ENCODE measurements around the gene PDE6B.

Gene PDE6B

GRCh38 chr4:622071-622995, 3.0 kb upstream of the PDE6B start:
- no peak for DNase-seq (ENCODE audit: low read depth in 1 of 2, low spot score in 1 of 2)

- no peak for DNase-seq (ENCODE audit: low read depth in 1 of 2, low spot score in 1 of 2)
These were observed 2.1 kb upstream of the PDE6B start for GRCh38 chr4:622996-623913.

- DNase-seq (ENCODE audit: low read depth in 1 of 2, low spot score in 1 of 2): no peak
These were observed 1.3 kb upstream of the PDE6B start for GRCh38 chr4:623914-624566.

- DNase-seq (ENCODE audit: low read depth in 1 of 2, low spot score in 1 of 2): no peak
These were observed 323 bp downstream of the PDE6B start for GRCh38 chr4:625631-626161.

- DNase-seq (ENCODE audit: low read depth in 1 of 2, low spot score in 1 of 2): no peak
These were observed 1.1 kb downstream of the PDE6B start for GRCh38 chr4:626201-627091.

- no peak for DNase-seq (ENCODE audit: low read depth in 1 of 2, low spot score in 1 of 2)
These were observed 2.2 kb downstream of the PDE6B start for GRCh38 chr4:627347-628125.

GRCh38 chr4:628311-628741, 3.0 kb downstream of the PDE6B start:
- DNase-seq (ENCODE audit: low read depth in 1 of 2, low spot score in 1 of 2): no peak

- DNase-seq (ENCODE audit: low read depth in 1 of 2, low spot score in 1 of 2): no peak
These were observed 3.7 kb downstream of the PDE6B start for GRCh38 chr4:628821-629635.

GRCh38 chr4:629636-629914, 4.2 kb downstream of the PDE6B start:
- no peak for DNase-seq (ENCODE audit: low read depth in 1 of 2, low spot score in 1 of 2)

GRCh38 chr4:629915-630641, 4.7 kb downstream of the PDE6B start:
- no peak for DNase-seq (ENCODE audit: low read depth in 1 of 2, low spot score in 1 of 2)

GRCh38 chr4:630656-631055, 5.3 kb downstream of the PDE6B start:
- DNase-seq (ENCODE audit: low read depth in 1 of 2, low spot score in 1 of 2): no peak

- DNase-seq (ENCODE audit: low read depth in 1 of 2, low spot score in 1 of 2): no peak
These were observed 6.9 kb downstream of the PDE6B start for GRCh38 chr4:632196-632790.

GRCh38 chr4:632926-633325, 7.6 kb downstream of the PDE6B start:
- no peak for DNase-seq (ENCODE audit: low read depth in 1 of 2, low spot score in 1 of 2)

- DNase-seq (ENCODE audit: low read depth in 1 of 2, low spot score in 1 of 2): no peak
These were observed 8.0 kb downstream of the PDE6B start for GRCh38 chr4:633406-633805.

- no peak for DNase-seq (ENCODE audit: low read depth in 1 of 2, low spot score in 1 of 2)
These were observed 8.7 kb downstream of the PDE6B start for GRCh38 chr4:633976-634598.

GRCh38 chr4:634599-634985, 9.2 kb downstream of the PDE6B start:
- DNase-seq (ENCODE audit: low read depth in 1 of 2, low spot score in 1 of 2): no peak
